Measurements from ENCODE around the gene DACT2.
"Not testable (repeated sequence)": the region's sequence is repeated elsewhere in the genome, so short reads cannot be mapped to it uniquely, and the experiment has no call there.

The DACT2 gene

DNA sequence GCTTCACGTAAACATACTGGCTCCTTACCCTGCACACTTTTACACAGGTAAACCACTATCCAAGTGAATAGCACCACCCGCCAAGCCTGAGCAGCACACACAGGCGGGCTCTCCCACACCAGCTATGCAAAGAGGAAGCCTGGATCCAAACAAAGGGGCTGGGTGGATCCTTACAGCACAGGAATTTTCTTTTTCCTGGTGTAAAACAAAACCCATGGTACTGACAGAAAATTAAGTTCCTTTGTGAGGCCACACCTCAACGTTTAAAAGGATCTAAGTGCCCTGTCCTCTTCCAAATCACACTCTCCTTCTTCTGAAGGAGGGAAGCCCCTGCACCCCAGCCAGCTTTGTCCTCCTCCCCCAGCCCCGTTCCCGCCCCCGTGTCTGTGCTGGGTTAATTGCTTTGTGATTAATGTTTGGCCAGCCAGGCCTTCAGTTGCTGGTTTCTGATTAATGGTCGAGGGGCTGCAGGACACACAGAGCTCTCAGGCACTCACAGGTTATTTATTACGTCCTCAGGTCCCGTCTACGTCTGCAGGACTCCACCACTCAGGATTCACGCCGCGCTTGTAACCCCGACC lies 6.1 kb downstream of the DACT2 start:
- TF ChIP-seq PPARA (CRISPR knock-in tag; IDR thresholded peaks at IDR 0.05; ENCODE audit: borderline replicate concordance), result no peak
- TF ChIP-seq OSR1 (CRISPR knock-in tag; IDR thresholded peaks at IDR 0.05), result no peak
- TF ChIP-seq, protein P1, sequence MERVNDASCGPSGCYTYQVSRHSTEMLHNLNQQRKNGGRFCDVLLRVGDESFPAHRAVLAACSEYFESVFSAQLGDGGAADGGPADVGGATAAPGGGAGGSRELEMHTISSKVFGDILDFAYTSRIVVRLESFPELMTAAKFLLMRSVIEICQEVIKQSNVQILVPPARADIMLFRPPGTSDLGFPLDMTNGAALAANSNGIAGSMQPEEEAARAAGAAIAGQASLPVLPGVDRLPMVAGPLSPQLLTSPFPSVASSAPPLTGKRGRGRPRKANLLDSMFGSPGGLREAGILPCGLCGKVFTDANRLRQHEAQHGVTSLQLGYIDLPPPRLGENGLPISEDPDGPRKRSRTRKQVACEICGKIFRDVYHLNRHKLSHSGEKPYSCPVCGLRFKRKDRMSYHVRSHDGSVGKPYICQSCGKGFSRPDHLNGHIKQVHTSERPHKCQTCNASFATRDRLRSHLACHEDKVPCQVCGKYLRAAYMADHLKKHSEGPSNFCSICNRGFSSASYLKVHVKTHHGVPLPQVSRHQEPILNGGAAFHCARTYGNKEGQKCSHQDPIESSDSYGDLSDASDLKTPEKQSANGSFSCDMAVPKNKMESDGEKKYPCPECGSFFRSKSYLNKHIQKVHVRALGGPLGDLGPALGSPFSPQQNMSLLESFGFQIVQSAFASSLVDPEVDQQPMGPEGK (CRISPR knock-in tag; IDR thresholded peaks at IDR 0.05; ENCODE audit: borderline replicate concordance), result no peak
- TF ChIP-seq CSDC2 (CRISPR knock-in tag; IDR thresholded peaks at IDR 0.05), result no peak
- TF ChIP-seq RARB (CRISPR knock-in tag; IDR thresholded peaks at IDR 0.05), result no peak
- TF ChIP-seq, protein P2, sequence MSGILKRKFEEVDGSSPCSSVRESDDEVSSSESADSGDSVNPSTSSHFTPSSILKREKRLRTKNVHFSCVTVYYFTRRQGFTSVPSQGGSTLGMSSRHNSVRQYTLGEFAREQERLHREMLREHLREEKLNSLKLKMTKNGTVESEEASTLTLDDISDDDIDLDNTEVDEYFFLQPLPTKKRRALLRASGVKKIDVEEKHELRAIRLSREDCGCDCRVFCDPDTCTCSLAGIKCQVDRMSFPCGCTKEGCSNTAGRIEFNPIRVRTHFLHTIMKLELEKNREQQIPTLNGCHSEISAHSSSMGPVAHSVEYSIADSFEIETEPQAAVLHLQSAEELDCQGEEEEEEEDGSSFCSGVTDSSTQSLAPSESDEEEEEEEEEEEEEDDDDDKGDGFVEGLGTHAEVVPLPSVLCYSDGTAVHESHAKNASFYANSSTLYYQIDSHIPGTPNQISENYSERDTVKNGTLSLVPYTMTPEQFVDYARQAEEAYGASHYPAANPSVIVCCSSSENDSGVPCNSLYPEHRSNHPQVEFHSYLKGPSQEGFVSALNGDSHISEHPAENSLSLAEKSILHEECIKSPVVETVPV (CRISPR knock-in tag; IDR thresholded peaks at IDR 0.05), result no peak
- no peak for ATAC-seq

DNA sequence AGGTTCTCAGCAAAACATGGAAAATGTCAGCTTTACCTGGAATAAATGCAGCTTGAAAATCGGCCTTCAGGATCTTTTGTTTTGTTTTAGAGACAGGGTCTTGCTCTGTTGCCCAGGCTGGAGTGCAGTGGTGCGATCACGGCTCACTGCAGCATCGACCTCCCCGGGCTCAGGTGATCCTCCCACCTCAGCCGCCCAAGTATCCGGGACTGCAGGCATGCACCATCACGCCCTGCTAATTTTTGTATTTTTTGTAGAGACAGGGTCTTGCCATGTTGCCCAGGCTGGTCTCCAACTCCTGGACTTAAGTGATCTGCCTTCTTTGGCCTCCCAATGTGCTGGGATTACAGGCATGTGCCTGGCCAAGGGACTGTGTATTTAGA lies 7.5 kb downstream of the DACT2 start:
- ATAC-seq, result not testable (repeated sequence)

DNA sequence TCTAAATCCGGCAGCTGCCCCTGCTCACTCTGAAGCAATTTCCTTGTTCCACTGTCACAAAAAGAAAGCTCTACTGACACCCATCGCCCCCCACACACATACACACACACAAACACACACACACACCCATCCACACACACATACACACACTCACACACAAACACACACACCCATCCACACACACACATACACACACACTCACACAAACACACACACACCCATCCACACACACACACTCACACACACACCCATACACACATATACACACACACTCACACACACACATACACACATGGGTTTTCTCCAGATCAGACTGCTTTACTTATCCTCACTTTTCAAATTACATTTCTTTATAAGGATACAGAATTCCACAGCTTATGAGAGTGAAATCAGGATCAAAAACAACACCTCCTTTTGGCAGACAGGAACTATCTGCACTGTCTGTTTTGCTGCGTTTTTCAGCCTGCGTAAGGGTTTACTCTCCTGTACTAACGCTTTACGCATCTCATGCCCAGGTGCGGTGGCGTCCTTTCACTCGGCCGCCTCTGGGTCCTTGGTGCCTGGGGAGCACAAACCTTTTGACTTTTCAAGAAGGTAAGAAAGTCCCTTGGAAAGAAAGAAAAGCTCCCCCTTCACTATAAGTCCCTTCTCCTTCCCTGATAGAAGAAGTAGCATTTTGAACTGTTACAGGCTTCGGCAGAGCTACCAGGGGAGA lies 8.0 kb downstream of the DACT2 start:
- ATAC-seq, result no peak

DNA sequence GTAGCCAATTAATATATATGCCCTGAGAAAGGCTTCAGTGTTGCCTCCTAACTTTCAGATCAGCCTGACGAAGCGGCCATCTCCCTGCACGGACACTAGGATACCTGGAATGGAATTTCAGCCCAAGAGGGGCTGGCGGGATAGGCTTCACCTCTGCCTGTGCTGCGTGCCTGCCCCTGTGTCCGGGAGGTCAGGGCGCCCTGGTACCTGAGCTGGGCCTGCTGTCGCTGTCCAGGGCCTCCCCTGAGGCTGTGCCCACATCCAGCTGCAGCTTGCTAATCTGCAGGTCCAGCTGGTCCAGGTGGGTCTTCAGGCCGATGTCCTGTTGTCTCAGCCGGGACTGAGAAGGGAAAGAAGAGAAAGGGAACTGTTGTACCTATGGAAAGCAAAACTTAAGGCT lies 8.6 kb downstream of the DACT2 start:
- no peak for ATAC-seq
- TF ChIP-seq OSR1 (CRISPR knock-in tag; IDR thresholded peaks at IDR 0.05) (no peak), CREB5 (CRISPR knock-in tag; IDR thresholded peaks at IDR 0.05; ENCODE audit: low read depth) (no peak), GLIS3 (CRISPR knock-in tag; IDR thresholded peaks at IDR 0.05) (no peak), SNAI2 (CRISPR knock-in tag; IDR thresholded peaks at IDR 0.05) (no peak), ZFP3 (CRISPR knock-in tag; IDR thresholded peaks at IDR 0.05) (no peak), ZC3H10 (CRISPR knock-in tag; IDR thresholded peaks at IDR 0.05) (no peak), BACH2 (CRISPR knock-in tag; IDR thresholded peaks at IDR 0.05; ENCODE audit: borderline replicate concordance) (no peak), TCF4 (CRISPR knock-in tag; IDR thresholded peaks at IDR 0.05; ENCODE audit: borderline replicate concordance) (no peak), CSDC2 (CRISPR knock-in tag; IDR thresholded peaks at IDR 0.05) (no peak), RARB (CRISPR knock-in tag; IDR thresholded peaks at IDR 0.05) (no peak), ZNF70 (CRISPR knock-in tag; IDR thresholded peaks at IDR 0.05) (no peak), ZNF565 (CRISPR knock-in tag; conservative IDR thresholded peaks at IDR 0.05; ENCODE audit: low read depth) (no peak), ESRRG (CRISPR knock-in tag; IDR thresholded peaks at IDR 0.05) (no peak), ARNTL (CRISPR knock-in tag; IDR thresholded peaks at IDR 0.05; ENCODE audit: borderline replicate concordance, low read depth) (no peak), ZFP30 (CRISPR knock-in tag; IDR thresholded peaks at IDR 0.05) (no peak), PPARA (CRISPR knock-in tag; IDR thresholded peaks at IDR 0.05; ENCODE audit: borderline replicate concordance) (no peak)
- TF ChIP-seq, protein P1 (CRISPR knock-in tag; IDR thresholded peaks at IDR 0.05; ENCODE audit: borderline replicate concordance), result no peak
- TF ChIP-seq, protein P3, sequence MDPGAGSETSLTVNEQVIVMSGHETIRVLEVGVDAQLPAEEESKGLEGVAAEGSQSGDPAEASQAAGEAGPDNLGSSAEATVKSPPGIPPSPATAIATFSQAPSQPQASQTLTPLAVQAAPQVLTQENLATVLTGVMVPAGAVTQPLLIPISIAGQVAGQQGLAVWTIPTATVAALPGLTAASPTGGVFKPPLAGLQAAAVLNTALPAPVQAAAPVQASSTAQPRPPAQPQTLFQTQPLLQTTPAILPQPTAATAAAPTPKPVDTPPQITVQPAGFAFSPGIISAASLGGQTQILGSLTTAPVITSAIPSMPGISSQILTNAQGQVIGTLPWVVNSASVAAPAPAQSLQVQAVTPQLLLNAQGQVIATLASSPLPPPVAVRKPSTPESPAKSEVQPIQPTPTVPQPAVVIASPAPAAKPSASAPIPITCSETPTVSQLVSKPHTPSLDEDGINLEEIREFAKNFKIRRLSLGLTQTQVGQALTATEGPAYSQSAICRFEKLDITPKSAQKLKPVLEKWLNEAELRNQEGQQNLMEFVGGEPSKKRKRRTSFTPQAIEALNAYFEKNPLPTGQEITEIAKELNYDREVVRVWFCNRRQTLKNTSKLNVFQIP (CRISPR knock-in tag; IDR thresholded peaks at IDR 0.05; ENCODE audit: borderline replicate concordance, low read depth), result no peak

More for the DNA sequence above, 8.0 kb downstream of the DACT2 start:
- TF ChIP-seq ZFP30 (CRISPR knock-in tag; IDR thresholded peaks at IDR 0.05) (no peak), CREB5 (CRISPR knock-in tag; IDR thresholded peaks at IDR 0.05; ENCODE audit: low read depth) (no peak), OSR1 (CRISPR knock-in tag; IDR thresholded peaks at IDR 0.05) (no peak), RARB (CRISPR knock-in tag; IDR thresholded peaks at IDR 0.05) (no peak), PPARA (CRISPR knock-in tag; IDR thresholded peaks at IDR 0.05; ENCODE audit: borderline replicate concordance) (no peak), TOX (CRISPR knock-in tag; IDR thresholded peaks at IDR 0.05; ENCODE audit: borderline replicate concordance) (no peak), SNAI2 (CRISPR knock-in tag; IDR thresholded peaks at IDR 0.05) (no peak)
- TF ChIP-seq, protein P2 (CRISPR knock-in tag; IDR thresholded peaks at IDR 0.05), result no peak
